ENCODE data around the gene FTO.

DNA sequence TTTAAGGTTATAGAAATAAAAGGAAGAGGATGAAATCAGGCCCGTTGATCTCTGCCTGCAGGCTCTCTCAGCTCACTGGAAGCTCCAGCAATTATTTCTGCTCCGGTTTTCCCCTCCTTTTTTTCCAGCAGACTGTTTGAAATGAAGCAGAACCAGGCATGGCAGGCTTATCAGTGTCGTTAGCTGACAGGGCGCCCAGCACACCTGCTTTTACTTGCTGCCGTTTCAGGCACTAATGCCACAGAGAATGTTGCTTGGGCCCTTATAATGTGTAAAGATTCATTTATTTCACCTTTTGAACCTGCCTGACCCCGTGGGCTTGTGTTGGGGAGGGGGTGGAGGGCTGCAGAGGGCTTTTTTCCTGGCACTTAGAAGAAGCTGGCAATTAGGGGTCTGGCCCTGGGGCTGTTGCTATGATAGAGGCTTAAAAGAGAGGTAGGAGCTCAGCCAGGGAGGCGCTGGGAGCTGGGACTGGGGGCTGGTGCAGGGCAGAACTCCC, 474.6 kb downstream of the FTO start:
- TF ChIP-seq, protein P1, sequence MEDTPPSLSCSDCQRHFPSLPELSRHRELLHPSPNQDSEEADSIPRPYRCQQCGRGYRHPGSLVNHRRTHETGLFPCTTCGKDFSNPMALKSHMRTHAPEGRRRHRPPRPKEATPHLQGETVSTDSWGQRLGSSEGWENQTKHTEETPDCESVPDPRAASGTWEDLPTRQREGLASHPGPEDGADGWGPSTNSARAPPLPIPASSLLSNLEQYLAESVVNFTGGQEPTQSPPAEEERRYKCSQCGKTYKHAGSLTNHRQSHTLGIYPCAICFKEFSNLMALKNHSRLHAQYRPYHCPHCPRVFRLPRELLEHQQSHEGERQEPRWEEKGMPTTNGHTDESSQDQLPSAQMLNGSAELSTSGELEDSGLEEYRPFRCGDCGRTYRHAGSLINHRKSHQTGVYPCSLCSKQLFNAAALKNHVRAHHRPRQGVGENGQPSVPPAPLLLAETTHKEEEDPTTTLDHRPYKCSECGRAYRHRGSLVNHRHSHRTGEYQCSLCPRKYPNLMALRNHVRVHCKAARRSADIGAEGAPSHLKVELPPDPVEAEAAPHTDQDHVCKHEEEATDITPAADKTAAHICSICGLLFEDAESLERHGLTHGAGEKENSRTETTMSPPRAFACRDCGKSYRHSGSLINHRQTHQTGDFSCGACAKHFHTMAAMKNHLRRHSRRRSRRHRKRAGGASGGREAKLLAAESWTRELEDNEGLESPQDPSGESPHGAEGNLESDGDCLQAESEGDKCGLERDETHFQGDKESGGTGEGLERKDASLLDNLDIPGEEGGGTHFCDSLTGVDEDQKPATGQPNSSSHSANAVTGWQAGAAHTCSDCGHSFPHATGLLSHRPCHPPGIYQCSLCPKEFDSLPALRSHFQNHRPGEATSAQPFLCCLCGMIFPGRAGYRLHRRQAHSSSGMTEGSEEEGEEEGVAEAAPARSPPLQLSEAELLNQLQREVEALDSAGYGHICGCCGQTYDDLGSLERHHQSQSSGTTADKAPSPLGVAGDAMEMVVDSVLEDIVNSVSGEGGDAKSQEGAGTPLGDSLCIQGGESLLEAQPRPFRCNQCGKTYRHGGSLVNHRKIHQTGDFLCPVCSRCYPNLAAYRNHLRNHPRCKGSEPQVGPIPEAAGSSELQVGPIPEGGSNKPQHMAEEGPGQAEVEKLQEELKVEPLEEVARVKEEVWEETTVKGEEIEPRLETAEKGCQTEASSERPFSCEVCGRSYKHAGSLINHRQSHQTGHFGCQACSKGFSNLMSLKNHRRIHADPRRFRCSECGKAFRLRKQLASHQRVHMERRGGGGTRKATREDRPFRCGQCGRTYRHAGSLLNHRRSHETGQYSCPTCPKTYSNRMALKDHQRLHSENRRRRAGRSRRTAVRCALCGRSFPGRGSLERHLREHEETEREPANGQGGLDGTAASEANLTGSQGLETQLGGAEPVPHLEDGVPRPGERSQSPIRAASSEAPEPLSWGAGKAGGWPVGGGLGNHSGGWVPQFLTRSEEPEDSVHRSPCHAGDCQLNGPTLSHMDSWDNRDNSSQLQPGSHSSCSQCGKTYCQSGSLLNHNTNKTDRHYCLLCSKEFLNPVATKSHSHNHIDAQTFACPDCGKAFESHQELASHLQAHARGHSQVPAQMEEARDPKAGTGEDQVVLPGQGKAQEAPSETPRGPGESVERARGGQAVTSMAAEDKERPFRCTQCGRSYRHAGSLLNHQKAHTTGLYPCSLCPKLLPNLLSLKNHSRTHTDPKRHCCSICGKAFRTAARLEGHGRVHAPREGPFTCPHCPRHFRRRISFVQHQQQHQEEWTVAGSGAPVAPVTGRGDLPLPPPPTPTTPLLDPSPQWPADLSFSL (CRISPR knock-in tag; IDR thresholded peaks at IDR 0.05), result no peak
- TF ChIP-seq MED1 (CRISPR knock-in tag; IDR thresholded peaks at IDR 0.05) (no peak), ELF1 (CRISPR knock-in tag; IDR thresholded peaks at IDR 0.05) (no peak), EZH2 (conservative IDR thresholded peaks at IDR 0.05; ENCODE audit: low read depth, low read length) (no peak), TAF1 (CRISPR knock-in tag; IDR thresholded peaks at IDR 0.05) (no peak), ZNF234 (CRISPR knock-in tag; conservative IDR thresholded peaks at IDR 0.05) (no peak), KAT2B (IDR thresholded peaks at IDR 0.05; ENCODE audit: borderline replicate concordance, low read depth, low read length) (no peak)
- TF ChIP-seq, protein P2, sequence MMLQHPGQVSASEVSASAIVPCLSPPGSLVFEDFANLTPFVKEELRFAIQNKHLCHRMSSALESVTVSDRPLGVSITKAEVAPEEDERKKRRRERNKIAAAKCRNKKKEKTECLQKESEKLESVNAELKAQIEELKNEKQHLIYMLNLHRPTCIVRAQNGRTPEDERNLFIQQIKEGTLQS (CRISPR knock-in tag; IDR thresholded peaks at IDR 0.05), result no peak
- TF ChIP-seq, protein P3, sequence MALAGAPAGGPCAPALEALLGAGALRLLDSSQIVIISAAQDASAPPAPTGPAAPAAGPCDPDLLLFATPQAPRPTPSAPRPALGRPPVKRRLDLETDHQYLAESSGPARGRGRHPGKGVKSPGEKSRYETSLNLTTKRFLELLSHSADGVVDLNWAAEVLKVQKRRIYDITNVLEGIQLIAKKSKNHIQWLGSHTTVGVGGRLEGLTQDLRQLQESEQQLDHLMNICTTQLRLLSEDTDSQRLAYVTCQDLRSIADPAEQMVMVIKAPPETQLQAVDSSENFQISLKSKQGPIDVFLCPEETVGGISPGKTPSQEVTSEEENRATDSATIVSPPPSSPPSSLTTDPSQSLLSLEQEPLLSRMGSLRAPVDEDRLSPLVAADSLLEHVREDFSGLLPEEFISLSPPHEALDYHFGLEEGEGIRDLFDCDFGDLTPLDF (CRISPR knock-in tag; IDR thresholded peaks at IDR 0.05), result no peak
- TF ChIP-seq, protein P4, sequence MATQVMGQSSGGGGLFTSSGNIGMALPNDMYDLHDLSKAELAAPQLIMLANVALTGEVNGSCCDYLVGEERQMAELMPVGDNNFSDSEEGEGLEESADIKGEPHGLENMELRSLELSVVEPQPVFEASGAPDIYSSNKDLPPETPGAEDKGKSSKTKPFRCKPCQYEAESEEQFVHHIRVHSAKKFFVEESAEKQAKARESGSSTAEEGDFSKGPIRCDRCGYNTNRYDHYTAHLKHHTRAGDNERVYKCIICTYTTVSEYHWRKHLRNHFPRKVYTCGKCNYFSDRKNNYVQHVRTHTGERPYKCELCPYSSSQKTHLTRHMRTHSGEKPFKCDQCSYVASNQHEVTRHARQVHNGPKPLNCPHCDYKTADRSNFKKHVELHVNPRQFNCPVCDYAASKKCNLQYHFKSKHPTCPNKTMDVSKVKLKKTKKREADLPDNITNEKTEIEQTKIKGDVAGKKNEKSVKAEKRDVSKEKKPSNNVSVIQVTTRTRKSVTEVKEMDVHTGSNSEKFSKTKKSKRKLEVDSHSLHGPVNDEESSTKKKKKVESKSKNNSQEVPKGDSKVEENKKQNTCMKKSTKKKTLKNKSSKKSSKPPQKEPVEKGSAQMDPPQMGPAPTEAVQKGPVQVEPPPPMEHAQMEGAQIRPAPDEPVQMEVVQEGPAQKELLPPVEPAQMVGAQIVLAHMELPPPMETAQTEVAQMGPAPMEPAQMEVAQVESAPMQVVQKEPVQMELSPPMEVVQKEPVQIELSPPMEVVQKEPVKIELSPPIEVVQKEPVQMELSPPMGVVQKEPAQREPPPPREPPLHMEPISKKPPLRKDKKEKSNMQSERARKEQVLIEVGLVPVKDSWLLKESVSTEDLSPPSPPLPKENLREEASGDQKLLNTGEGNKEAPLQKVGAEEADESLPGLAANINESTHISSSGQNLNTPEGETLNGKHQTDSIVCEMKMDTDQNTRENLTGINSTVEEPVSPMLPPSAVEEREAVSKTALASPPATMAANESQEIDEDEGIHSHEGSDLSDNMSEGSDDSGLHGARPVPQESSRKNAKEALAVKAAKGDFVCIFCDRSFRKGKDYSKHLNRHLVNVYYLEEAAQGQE (IDR thresholded peaks at IDR 0.05; ENCODE audit: borderline replicate concordance in 1 of 2, low read depth in 1 of 2, low read length in 2 of 2), result no peak
